NCI-H2081 treated with DMSO at 0.1 percent for 48 hours (cell line): ENCODE results near the gene NPHP4.

ENCODE experiments used
- DNase-seq: peaks from one replicate; lab custom pipeline; 2025; lab: John Stamatoyannopoulos, UW

Gene NPHP4

GRCh38 chr1:6003568-6004411, 11.6 kb upstream of the NPHP4 start:
- peak; percentile 76 for DNase-seq

GRCh38 chr1:6002714-6003501, 10.7 kb upstream of the NPHP4 start:
- no peak for DNase-seq

- peak; percentile 36 for DNase-seq
Measured at GRCh38 chr1:6001992-6002576, 9.9 kb upstream of the NPHP4 start.

DNA sequence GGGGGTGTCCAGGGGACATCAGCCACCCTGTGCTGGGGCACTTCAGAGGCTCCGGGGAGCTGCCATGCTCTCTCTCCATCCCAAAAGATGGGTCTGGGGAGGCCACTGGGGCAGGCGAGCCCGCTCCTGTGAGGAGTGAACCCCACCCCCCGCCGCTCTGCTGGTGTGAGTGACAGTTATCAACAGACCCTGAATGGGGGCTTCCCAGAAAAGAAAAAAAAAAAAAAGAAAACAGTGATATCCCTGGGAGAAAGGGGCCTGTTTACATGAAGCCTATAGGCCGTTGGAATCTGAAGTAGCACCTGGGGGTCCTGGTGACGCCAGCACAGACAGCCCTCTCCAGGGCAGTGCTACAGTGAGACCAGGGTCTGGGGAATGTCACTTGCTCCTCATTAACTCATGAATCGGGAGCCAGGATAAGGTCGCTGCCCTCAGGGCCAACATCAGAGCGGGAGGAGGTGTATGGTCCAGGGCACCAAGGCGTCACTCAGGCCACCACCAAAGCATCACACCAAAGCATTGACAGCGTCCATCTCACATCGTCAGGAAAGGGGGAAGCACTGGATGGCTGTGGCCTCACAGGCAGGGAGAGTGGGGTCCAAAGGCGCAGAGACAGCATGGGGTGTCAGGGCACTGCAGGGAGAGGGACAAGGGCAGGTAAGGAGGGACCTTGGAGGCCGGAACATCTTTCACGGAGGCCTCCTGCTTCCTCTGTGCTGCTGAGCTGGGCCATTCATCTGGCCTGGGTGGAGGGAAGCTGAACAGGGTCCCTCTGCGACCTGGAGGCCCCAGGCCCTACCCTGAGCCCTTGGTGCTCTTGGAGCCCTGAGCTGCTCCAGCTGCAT, 8.4 kb upstream of the NPHP4 start:
- DNase-seq, result no peak

DNA sequence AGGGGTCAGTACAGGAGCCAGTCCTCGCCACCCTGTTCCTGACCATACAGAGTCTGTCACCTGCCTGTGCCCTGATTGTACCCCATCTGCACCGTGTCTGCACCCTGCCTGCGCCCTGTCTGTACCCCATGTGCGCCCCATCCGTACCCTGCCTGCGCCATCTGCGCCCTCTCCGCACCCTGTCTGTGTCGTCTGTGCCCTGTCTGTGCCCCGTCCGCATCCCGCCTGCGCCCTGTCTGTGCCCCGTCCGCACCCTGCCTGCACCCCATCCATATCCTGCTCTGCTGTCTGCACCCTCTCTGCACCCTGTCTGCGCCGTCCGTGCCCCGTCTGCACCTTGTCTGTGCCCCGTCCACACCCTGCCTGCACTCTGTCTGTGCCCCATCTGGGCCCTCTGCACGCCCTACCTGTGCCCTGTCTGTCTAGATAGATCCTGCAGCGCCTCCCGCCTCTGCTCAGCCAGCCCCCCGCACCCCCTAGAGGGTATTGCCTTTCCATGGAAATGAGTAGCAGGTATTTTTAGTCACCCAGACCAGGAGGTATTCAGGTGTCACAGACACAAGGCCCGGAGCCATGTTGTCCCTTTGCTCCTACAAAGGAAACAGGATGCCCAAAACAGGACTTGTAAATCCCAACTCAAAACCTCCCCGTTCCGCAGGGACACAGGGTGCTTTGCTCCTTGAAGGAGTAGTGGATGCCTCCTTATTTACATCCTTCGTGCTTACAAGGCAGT, 7.7 kb upstream of the NPHP4 start:
- DNase-seq, result no peak

DNA sequence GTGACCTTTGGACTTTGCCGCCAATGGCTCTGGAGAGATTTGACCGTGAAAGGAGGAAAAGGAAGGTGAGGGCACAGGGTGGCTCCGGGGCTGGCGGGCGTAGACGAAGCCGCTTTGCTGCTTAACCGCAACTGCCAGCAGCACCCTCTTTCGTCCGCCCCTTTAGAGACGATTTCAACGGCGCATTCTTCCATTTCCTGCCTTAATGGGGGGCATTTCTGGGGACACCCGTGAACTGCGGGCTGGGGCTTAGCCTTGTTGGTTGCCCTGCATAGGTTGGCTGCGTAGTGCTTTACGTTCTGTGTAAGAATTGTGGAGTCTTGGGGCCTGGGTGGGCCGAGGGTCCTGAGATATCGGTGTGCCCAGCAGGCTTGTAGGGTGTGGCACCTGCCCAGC, 6.7 kb upstream of the NPHP4 start:
- no peak for DNase-seq

GRCh38 chr1:5998051-5998905, 6.1 kb upstream of the NPHP4 start:
- DNase-seq, result no peak

DNA sequence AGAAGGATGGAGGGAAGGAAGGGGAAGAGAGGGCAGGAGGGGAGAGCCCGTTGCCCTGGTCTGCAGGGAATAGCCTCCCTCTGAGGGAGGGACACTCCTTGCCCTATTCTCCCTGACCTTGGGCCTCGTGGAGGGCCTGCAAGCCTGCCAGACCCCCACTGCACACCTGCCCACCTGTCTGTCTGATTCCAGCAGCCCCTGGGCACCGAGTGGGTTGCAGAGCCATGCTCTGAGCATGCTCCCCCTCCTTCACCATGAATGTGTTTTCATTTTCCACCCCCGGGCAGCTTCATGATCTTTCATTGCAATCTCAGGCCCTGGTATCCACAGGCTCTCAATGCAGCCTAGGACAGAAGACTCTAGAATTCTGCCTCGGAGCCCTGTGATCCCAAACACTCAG, 5.1 kb upstream of the NPHP4 start:
- DNase-seq, result no peak

DNA sequence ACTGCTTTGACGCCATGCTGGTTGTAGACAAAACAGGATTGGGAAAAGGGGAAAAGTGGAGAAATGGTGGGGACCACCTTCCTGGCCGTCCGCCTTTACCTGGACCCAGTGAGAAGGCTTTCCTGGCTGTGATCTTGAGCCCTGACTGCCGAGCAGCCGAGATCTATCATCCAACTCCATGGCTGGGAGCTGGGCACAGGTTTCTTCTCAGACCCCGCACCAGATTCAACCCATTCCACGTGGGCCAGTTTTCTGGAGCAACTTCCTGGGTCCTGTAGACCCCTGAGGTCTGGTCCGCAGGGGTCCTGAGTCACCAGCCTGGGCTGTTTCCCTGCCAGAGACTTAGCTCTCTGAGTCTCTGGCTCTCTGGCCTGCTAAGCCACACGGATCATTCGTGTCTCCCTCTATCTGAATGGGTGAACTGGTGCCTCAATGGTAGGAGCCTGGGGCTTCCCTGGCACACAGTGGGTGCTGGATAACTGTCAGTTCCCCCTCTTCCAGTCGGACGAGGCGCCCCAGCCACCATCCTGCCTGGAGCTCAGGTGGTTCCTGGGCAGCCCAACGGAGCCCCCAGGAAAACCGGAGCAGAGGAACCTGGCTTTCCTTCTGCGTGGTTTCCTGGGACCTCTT, 4.5 kb upstream of the NPHP4 start:
- no peak for DNase-seq

DNA sequence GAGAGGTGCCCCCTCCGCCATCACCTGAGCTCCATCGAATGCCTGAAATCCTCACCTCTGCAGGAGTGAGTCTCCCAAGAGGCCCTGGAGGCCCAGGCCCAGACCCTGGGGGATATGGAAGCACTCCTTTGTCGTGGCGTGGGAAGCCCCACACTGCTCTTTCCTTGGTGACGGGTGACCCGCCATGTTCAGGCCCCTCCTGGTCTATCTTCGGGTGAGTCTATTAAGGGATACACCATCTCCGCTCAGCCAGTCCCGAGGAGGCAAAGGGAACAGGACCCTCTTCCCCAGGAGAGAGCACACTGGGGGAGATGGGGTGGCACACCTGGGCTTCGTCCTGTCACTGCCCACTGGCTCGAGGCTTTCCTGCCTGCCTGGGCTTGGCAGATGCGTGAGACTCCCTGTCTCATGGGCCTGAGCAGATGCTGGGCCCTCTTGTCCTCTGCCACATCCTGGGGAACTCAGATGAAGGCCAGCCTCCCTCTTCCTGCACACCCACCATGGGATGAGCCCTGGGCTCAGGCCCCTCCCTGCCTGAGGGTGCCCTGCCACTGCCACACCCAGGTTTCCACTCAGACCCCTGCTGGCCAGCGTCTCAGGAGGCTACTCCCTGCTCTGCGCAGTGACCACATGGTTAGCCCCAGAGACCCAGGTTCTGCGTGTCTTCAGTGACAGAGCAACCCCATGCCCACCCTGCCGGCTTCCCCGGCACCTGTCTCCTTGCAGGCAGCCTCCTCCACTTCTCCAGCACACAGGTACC, 3.8 kb upstream of the NPHP4 start:
- DNase-seq, result no peak

GRCh38 chr1:5994713-5995621, 2.7 kb upstream of the NPHP4 start:
- DNase-seq, result no peak

- no peak for DNase-seq
Measured at GRCh38 chr1:5993556-5994491, 1.6 kb upstream of the NPHP4 start.

DNA sequence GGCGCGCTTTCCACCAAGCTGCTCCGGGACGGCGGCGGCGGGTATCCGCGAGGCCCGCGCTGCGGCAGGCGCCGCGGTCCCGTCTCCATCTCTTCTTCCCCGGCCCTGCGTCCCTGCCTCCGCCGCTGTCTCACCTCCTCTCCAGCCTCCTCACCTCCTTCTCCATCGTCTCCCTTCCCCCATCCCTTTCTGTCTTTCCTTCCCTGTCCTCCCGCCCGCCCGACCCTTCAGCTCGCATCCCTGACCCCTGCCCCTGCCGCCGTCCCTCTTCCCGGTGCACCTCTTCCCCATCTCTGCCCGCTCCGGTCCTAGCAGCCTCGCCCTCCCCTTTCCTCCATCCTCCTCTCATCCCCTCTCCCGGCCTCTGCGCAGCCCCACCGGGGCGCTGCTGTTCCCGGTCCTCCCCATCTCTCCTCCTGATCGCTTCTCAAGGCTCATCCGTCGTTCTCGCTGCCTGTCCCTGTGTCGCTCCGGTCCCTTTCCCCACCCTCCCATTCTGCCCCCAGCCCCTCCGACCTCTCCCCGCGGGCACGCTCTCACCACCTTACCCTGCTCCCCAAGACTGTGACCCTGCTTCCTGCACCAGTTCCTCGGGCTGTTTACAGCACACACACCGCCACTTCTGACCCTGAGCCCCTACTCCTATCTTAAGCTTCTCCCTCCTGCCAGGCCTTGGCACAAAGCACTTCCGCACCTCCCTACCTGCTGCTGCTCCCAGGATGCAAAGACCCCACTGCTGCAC, 760 bp upstream of the NPHP4 start:
- no peak for DNase-seq

DNA sequence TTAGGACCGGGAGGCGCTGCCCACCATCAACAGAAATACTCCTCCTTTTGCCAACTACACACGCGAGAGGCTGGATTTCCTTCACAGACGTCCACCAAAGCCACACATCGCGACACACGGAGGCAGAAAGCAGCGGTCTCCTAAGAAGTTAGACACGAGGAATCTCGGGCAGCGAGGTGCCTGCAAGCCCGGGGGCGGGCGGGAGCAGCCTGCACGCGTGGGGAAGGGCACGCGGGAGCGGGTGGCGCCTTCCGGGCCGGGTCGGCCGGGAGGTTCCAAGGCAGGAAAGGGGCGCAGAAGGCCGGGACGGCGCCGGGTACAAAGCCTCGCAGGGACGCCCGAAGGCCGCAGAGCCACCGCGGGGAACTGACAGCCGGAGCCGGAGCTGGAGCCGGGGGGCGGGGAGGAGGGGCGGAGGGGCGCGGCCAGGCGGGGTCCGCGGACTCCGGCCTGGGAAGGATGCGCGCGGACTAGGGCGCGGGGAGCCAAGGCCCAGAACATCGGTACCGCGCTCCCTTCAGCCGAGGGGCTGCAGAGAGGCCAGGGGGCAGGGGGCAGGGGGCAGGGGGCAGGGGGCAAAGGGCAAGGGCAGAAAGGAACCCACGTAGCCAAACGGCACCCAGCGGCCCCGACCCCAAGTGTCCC, 722 bp downstream of the NPHP4 start:
- no peak for DNase-seq

GRCh38 chr1:5990913-5991312, 1.3 kb downstream of the NPHP4 start:
- no peak for DNase-seq
